H9 (cell line): ENCODE measurements around the gene SMIM32. TPM values are rescaled to one million over a fixed set of nuclear protein-coding genes. Genes with fewer than 3 reads are reported as not detected.

ENCODE experiments used
- DNase-seq: peaks from one replicate; pipeline ENCODE4 v3.0.0-alpha.2; 2017
- H2AFZ ChIP-seq: one replicate; pipeline ENCODE4 v1.6.1; 2013; ENCODE audit warnings: mild to moderate bottlenecking, low read length, control low read depth, moderate library complexity
- H2AK5ac ChIP-seq: 2 replicates; pipeline ENCODE4 v1.6.1; 2013; ENCODE audit warnings: low read length, control low read depth, mixed read lengths; ENCODE audit not compliant: insufficient read length
- H2BK120ac ChIP-seq: one replicate; pipeline ENCODE4 v1.6.1; 2013; ENCODE audit warnings: low read depth, mild to moderate bottlenecking, low read length, control low read depth, inconsistent platforms; ENCODE audit not compliant: poor library complexity, severe bottlenecking
- H2BK12ac ChIP-seq: 2 replicates; pipeline ENCODE4 v1.6.1; 2013; ENCODE audit warnings: low read length, control low read depth, mixed read lengths, low read depth; ENCODE audit not compliant: insufficient read length
- H2BK15ac ChIP-seq: 2 replicates; pipeline ENCODE4 v1.6.1; 2013; ENCODE audit warnings: low read depth, low read length, control low read depth
- H2BK20ac ChIP-seq: one replicate; pipeline ENCODE4 v1.6.1; 2013; ENCODE audit warnings: low read depth, mild to moderate bottlenecking, low read length, control low read depth, inconsistent platforms; ENCODE audit not compliant: poor library complexity, severe bottlenecking
- H2BK5ac ChIP-seq: 2 replicates; pipeline ENCODE4 v1.6.1; 2013; ENCODE audit warnings: low read length, control low read depth, mixed read lengths; ENCODE audit not compliant: insufficient read length
- H3K14ac ChIP-seq: 2 replicates; pipeline ENCODE4 v1.6.1; 2013; ENCODE audit warnings: low read length, control low read depth; ENCODE audit not compliant: insufficient read depth
- H3K18ac ChIP-seq: 2 replicates; pipeline ENCODE4 v1.6.1; 2013; ENCODE audit warnings: low read depth, mild to moderate bottlenecking, mixed read lengths, low read length, control low read depth; ENCODE audit not compliant: insufficient read length
- H3K23ac ChIP-seq: 2 replicates; pipeline ENCODE4 v1.6.1; 2013; ENCODE audit warnings: low read length, control low read depth, mixed read lengths, low read depth; ENCODE audit not compliant: insufficient read length
- H3K23me2 ChIP-seq: 2 replicates; pipeline ENCODE4 v1.6.1; 2013; ENCODE audit warnings: low read depth, mild to moderate bottlenecking, mixed read lengths, low read length, control low read depth; ENCODE audit not compliant: insufficient read length, poor library complexity, severe bottlenecking
- H3K27ac ChIP-seq: 2 replicates; pipeline ENCODE4 v1.5.1; 2013; ENCODE audit warnings: low read length, control low read depth, mixed read lengths, low read depth; ENCODE audit not compliant: insufficient read length
- H3K27me3 ChIP-seq: 2 replicates; pipeline ENCODE4 v1.6.1; 2013; ENCODE audit warnings: low read length, control low read depth, inconsistent platforms; ENCODE audit not compliant: insufficient read depth
- H3K4ac ChIP-seq: 2 replicates; pipeline ENCODE4 v1.6.1; 2013; ENCODE audit warnings: low read depth, mild to moderate bottlenecking, control low read depth, inconsistent platforms, low read length, moderate library complexity
- H3K4me1 ChIP-seq: 2 replicates; pipeline ENCODE4 v1.6.1; 2013; ENCODE audit warnings: low read length, control low read depth, inconsistent platforms; ENCODE audit not compliant: insufficient read depth
- H3K4me2 ChIP-seq: 2 replicates; pipeline ENCODE4 v1.6.1; 2013; ENCODE audit warnings: low read length, control low read depth, mixed read lengths; ENCODE audit not compliant: insufficient read length, insufficient read depth
- H3K56ac ChIP-seq: 2 replicates; pipeline ENCODE4 v1.6.1; 2013; ENCODE audit warnings: low read depth, mild to moderate bottlenecking, mixed read lengths, low read length, control low read depth; ENCODE audit not compliant: insufficient read length
- H3K79me1 ChIP-seq: 2 replicates; pipeline ENCODE4 v1.6.1; 2013; ENCODE audit warnings: low read depth, mild to moderate bottlenecking, moderate library complexity, low read length, control low read depth, inconsistent platforms; ENCODE audit not compliant: insufficient read depth, poor library complexity, severe bottlenecking
- H3K79me2 ChIP-seq: 2 replicates; pipeline ENCODE4 v1.6.1; 2013; ENCODE audit warnings: low read length, control low read depth, inconsistent platforms; ENCODE audit not compliant: insufficient read depth
- H3K9ac ChIP-seq: 2 replicates; pipeline ENCODE4 v1.6.1; 2013; ENCODE audit warnings: low read length, control low read depth, mixed read lengths; ENCODE audit not compliant: insufficient read length; ENCODE audit errors: extremely low read depth
- H3K9me3 ChIP-seq: one replicate; pipeline ENCODE4 v1.6.1; 2013; ENCODE audit warnings: low read depth, low read length, inconsistent platforms; ENCODE audit not compliant: control insufficient read depth
- H3T11ph ChIP-seq: one replicate; pipeline ENCODE4 v1.6.1; 2013; ENCODE audit warnings: mild to moderate bottlenecking, low read length, control low read depth, inconsistent platforms
- H4K20me1 ChIP-seq: one replicate; pipeline ENCODE4 v1.6.1; 2013; ENCODE audit not compliant: control insufficient read depth, insufficient read length, insufficient read depth
- H4K5ac ChIP-seq: 2 replicates; pipeline ENCODE4 v1.6.1; 2013; ENCODE audit warnings: low read depth, mild to moderate bottlenecking, mixed read lengths, low read length, control low read depth; ENCODE audit not compliant: insufficient read length
- H4K8ac ChIP-seq: replicated peaks from 2 replicates; pipeline ENCODE4 v1.6.1; 2013; ENCODE audit warnings: low read length, control low read depth, mixed read lengths, low read depth; ENCODE audit not compliant: insufficient read length
- H4K91ac ChIP-seq: 2 replicates; pipeline ENCODE4 v1.6.1; 2013; ENCODE audit warnings: low read depth, mild to moderate bottlenecking, moderate library complexity, mixed read lengths, low read length, control low read depth; ENCODE audit not compliant: insufficient read length
- H3K27ac Mint-ChIP-seq, 3 experiments: 2 replicates in 2 of 3; 3 replicates in 1 of 3; pipeline ENCODE4 v1.8.0; 2020 to 2021; ENCODE audit warnings: mixed read lengths in 3 of 3, mild to moderate bottlenecking in 1 of 3, moderate library complexity in 1 of 3
- H3K27me3 Mint-ChIP-seq: 2 replicates; pipeline ENCODE4 v1.8.0; 2021; ENCODE audit warnings: low read depth, mild to moderate bottlenecking, moderate library complexity, mixed read lengths
- H3K36me3 Mint-ChIP-seq, 3 experiments: 2 replicates in 2 of 3; 3 replicates in 1 of 3; pipeline ENCODE4 v1.8.0; 2020 to 2021; ENCODE audit warnings: low read depth in 3 of 3, mixed read lengths in 3 of 3; ENCODE audit not compliant: insufficient read depth in 1 of 3
- H3K4me1 Mint-ChIP-seq, 2 experiments: 2 replicates each; pipeline ENCODE4 v1.8.0; 2020; ENCODE audit warnings: mixed read lengths in 2 of 2
- H3K4me3 Mint-ChIP-seq, 2 experiments: 2 replicates in 1 of 2; 3 replicates in 1 of 2; pipeline ENCODE4 v1.8.0; 2020 to 2021; ENCODE audit warnings: mild to moderate bottlenecking in 2 of 2, mixed read lengths in 2 of 2, moderate library complexity in 1 of 2
- H3K9me3 Mint-ChIP-seq, 2 experiments: 2 replicates in 1 of 2; 3 replicates in 1 of 2; pipeline ENCODE4 v1.8.0; 2020; ENCODE audit warnings: mild to moderate bottlenecking in 2 of 2, mixed read lengths in 2 of 2, moderate library complexity in 1 of 2
- CTCF ChIP-seq: fragments of 200-600 bp; sonication (generic); conservative IDR thresholded peaks from 3 replicates; pipeline ENCODE4 v1.8.0; 2021; ENCODE audit warnings: antibody characterized with exemption, mild to moderate bottlenecking
- WGBS: extraction: QIAGEN DNeasy Blood & Tissue Kit; methylation state at CpG from one replicate; pipeline ENCODE4 v1.1.7; 2013; ENCODE audit warnings: missing lambda C conversion rate, low lambda C conversion rate, mixed read lengths; ENCODE audit not compliant: insufficient read length; ENCODE audit errors: extremely low coverage; 5-methylcytosine and 5-hydroxymethylcytosine counted together
- total RNA-seq: library from RNA; stranded (reverse); gene quantifications from 2 replicates; pipeline ENCODE4 v1.2.1, GENCODE V29; 2021

Gene SMIM32
- total RNA-seq, 1 experiment from 2014 or later, result not detected

GRCh38 chr5:136195971-136196820 is 3.2 kb upstream of the SMIM32 start:
- Histone ChIP-seq H3K27me3 (peaks cover 58% of the 10 kb centered on the region), H2AK5ac (no peak overlapping the region)

More at GRCh38 chr5:136195971-136196820, 3.2 kb upstream of the SMIM32 start:
- no peak overlapping the region for H3K4me2 ChIP-seq
- H2BK15ac ChIP-seq, result no peak overlapping the region
- no peak overlapping the region for H3K14ac ChIP-seq
- no peak overlapping the region for H3K18ac ChIP-seq
- H4K8ac ChIP-seq, result no peak overlapping the region
- Mint-ChIP-seq H3K9me3 (no peaks in the 10 kb centered on the region), H3K27ac (no peak overlapping the region), H3K36me3 (peaks cover 0 to 2% (median 0%) of the 10 kb centered on the region in 3 experiments; a peak in 2 of 7 replicates), H3K4me3 (no peak overlapping the region; a peak in 1 of 5 replicates), H3K4me1 (peaks cover 20 to 32% of the 10 kb centered on the region in 2 experiments), H3K27me3 (peaks cover 99% of the 10 kb centered on the region)
- H2BK120ac ChIP-seq, result no peak overlapping the region
- no peak overlapping the region for H3K56ac ChIP-seq
- no peak overlapping the region for H2BK5ac ChIP-seq
- no peak overlapping the region for H3K9ac ChIP-seq
- no peak overlapping the region for H3K4ac ChIP-seq
- TF ChIP-seq CTCF, result no peak
- no peak overlapping the region for H4K5ac ChIP-seq
- no CpG with 5 or more reads among the region's 12 CpGs for WGBS
- no peaks in the 10 kb centered on the region for H3K9me3 ChIP-seq
- DNase-seq, result no peak
- no peaks in the 10 kb centered on the region for H4K20me1 ChIP-seq
- H3K27ac ChIP-seq, result no peak overlapping the region
- no peak overlapping the region for H2BK20ac ChIP-seq
- no peak overlapping the region for H3K23ac ChIP-seq
- no peaks in the 10 kb centered on the region for H3K79me1 ChIP-seq
- no peak overlapping the region for H2AFZ ChIP-seq
- H2BK12ac ChIP-seq, result no peak overlapping the region
- peaks cover 16% of the 10 kb centered on the region for H3K23me2 ChIP-seq
- no peak overlapping the region for H4K91ac ChIP-seq
- no peak overlapping the region for H3T11ph ChIP-seq
- 0 out of 2 replicates have a peak, but pooled peaks cover 1% of the 10 kb centered on the region for H3K4me1 ChIP-seq
- no peaks in the 10 kb centered on the region for H3K79me2 ChIP-seq
